IPS-18a (cell line): Measurements from ENCODE around the gene VNN1.
"Not testable (repeated sequence)": the region's sequence is repeated elsewhere in the genome, so short reads cannot be mapped to it uniquely, and the experiment has no call there.

Source experiments
- H3K27ac ChIP-seq: one replicate; pipeline ENCODE4 v1.5.1; 2013; ENCODE audit warnings: low read length
- H3K27me3 ChIP-seq: one replicate; pipeline ENCODE4 v1.6.1; 2013; ENCODE audit warnings: mild to moderate bottlenecking, low read length; ENCODE audit not compliant: control insufficient read depth, insufficient read depth
- H3K36me3 ChIP-seq: one replicate; pipeline ENCODE4 v1.6.1; 2013; ENCODE audit warnings: low read depth, low read length; ENCODE audit not compliant: control insufficient read depth
- H3K4me1 ChIP-seq: one replicate; pipeline ENCODE4 v1.6.1; 2013; ENCODE audit warnings: low read depth, low read length; ENCODE audit not compliant: control insufficient read depth
- H3K4me3 ChIP-seq: one replicate; pipeline ENCODE4 v1.5.1; 2013; ENCODE audit warnings: low read length
- H3K9ac ChIP-seq: one replicate; pipeline ENCODE4 v1.6.1; 2013; ENCODE audit warnings: mild to moderate bottlenecking, low read length, moderate library complexity
- H3K9me3 ChIP-seq: one replicate; pipeline ENCODE4 v1.6.1; 2013; ENCODE audit warnings: low read depth, low read length; ENCODE audit not compliant: control insufficient read depth

The VNN1 gene

GRCh38 chr6:132666118-132666517, 47.7 kb downstream of the VNN1 start:
- no peak overlapping the region for H3K4me3 ChIP-seq
- no peaks in the 10 kb centered on the region for H3K27me3 ChIP-seq
- H3K9ac ChIP-seq = no peak overlapping the region
- no peaks in the 10 kb centered on the region for H3K36me3 ChIP-seq
- peaks cover 10% of the 10 kb centered on the region for H3K4me1 ChIP-seq
- H3K27ac ChIP-seq = no peak overlapping the region
- no peaks in the 10 kb centered on the region for H3K9me3 ChIP-seq

- Histone ChIP-seq H3K27me3 (no peaks in the 10 kb centered on the region), H3K4me3 (no peak overlapping the region), H3K4me1 (peaks cover 10% of the 10 kb centered on the region), H3K36me3 (no peaks in the 10 kb centered on the region), H3K9ac (no peak overlapping the region), H3K27ac (no peak overlapping the region), H3K9me3 (no peaks in the 10 kb centered on the region)
Measured at GRCh38 chr6:132664309-132665034, 49.4 kb downstream of the VNN1 start.

- no peaks in the 10 kb centered on the region for H3K27me3 ChIP-seq
- no peak overlapping the region for H3K4me3 ChIP-seq
- no peaks in the 10 kb centered on the region for H3K9me3 ChIP-seq
- H3K36me3 ChIP-seq = no peaks in the 10 kb centered on the region
- peaks cover 10% of the 10 kb centered on the region for H3K4me1 ChIP-seq
- H3K9ac ChIP-seq = no peak overlapping the region
- no peak overlapping the region for H3K27ac ChIP-seq
Measured at GRCh38 chr6:132663661-132664060, 50.2 kb downstream of the VNN1 start.

- no peaks in the 10 kb centered on the region for H3K36me3 ChIP-seq
Measured at GRCh38 chr6:132661906-132662305, 51.9 kb downstream of the VNN1 start.

GRCh38 chr6:132659082-132659481, 54.8 kb downstream of the VNN1 start, which contains the start of gene TAAR1:
Gene TAAR1 (minus strand): TSS chr6:132659182. CDS start chr6:132646003, 13,179 bp downstream.
- Histone ChIP-seq H3K4me1 (no peaks in the 10 kb centered on the region), H3K4me3 (no peak within 1 kb of the TSS), H3K9me3 (no peaks in the 10 kb centered on the region), H3K27ac (no peak within 1 kb of the TSS), H3K36me3 (no peaks in the 10 kb centered on the region), H3K9ac (no peak within 1 kb of the TSS), H3K27me3 (no peaks in the 10 kb centered on the region)

More at GRCh38 chr6:132661906-132662305, 51.9 kb downstream of the VNN1 start:
- Histone ChIP-seq H3K9me3 (no peaks in the 10 kb centered on the region), H3K9ac (no peak overlapping the region), H3K4me1 (peaks cover 10% of the 10 kb centered on the region), H3K27me3 (no peaks in the 10 kb centered on the region), H3K4me3 (no peak overlapping the region), H3K27ac (no peak overlapping the region)

GRCh38 chr6:132651062-132651461, 62.8 kb downstream of the VNN1 start:
- H3K27ac ChIP-seq = no peak overlapping the region
- no peaks in the 10 kb centered on the region for H3K27me3 ChIP-seq
- no peaks in the 10 kb centered on the region for H3K36me3 ChIP-seq
- no peaks in the 10 kb centered on the region for H3K9me3 ChIP-seq
- no peak overlapping the region for H3K4me3 ChIP-seq
- no peaks in the 10 kb centered on the region for H3K4me1 ChIP-seq
- no peak overlapping the region for H3K9ac ChIP-seq

- Histone ChIP-seq H3K4me1 (no peaks in the 10 kb centered on the region), H3K27me3 (no peaks in the 10 kb centered on the region), H3K27ac (no peak overlapping the region)
Measured at GRCh38 chr6:132650429-132650828, 63.4 kb downstream of the VNN1 start.

GRCh38 chr6:132648828-132649227, 65.0 kb downstream of the VNN1 start:
- no peak overlapping the region for H3K27ac ChIP-seq
- H3K4me3 ChIP-seq = no peak overlapping the region
- no peaks in the 10 kb centered on the region for H3K36me3 ChIP-seq
- H3K27me3 ChIP-seq = no peaks in the 10 kb centered on the region
- H3K4me1 ChIP-seq = no peaks in the 10 kb centered on the region
- no peaks in the 10 kb centered on the region for H3K9me3 ChIP-seq
- H3K9ac ChIP-seq = no peak overlapping the region

More at GRCh38 chr6:132650429-132650828, 63.4 kb downstream of the VNN1 start:
- no peaks in the 10 kb centered on the region for H3K9me3 ChIP-seq
- H3K9ac ChIP-seq = no peak overlapping the region
- no peak overlapping the region for H3K4me3 ChIP-seq
- H3K36me3 ChIP-seq = no peaks in the 10 kb centered on the region

GRCh38 chr6:132648356-132648755, 65.5 kb downstream of the VNN1 start:
- no peaks in the 10 kb centered on the region for H3K9me3 ChIP-seq
- H3K36me3 ChIP-seq = no peaks in the 10 kb centered on the region
- H3K27ac ChIP-seq = no peak overlapping the region
- no peak overlapping the region for H3K4me3 ChIP-seq
- H3K4me1 ChIP-seq = no peaks in the 10 kb centered on the region
- H3K27me3 ChIP-seq = no peaks in the 10 kb centered on the region
- no peak overlapping the region for H3K9ac ChIP-seq

- Histone ChIP-seq H3K9ac (no peak overlapping the region), H3K4me3 (no peak overlapping the region), H3K4me1 (no peaks in the 10 kb centered on the region), H3K9me3 (no peaks in the 10 kb centered on the region), H3K36me3 (no peaks in the 10 kb centered on the region), H3K27ac (no peak overlapping the region), H3K27me3 (no peaks in the 10 kb centered on the region)
Measured at GRCh38 chr6:132643547-132643946, 70.3 kb downstream of the VNN1 start.

GRCh38 chr6:132637135-132637534, 76.7 kb downstream of the VNN1 start:
- H3K27me3 ChIP-seq, H3K4me3 ChIP-seq, H3K4me1 ChIP-seq, H3K36me3 ChIP-seq, H3K9me3 ChIP-seq, H3K9ac ChIP-seq, H3K27ac ChIP-seq: not testable (repeated sequence)

GRCh38 chr6:132635906-132636305, 77.9 kb downstream of the VNN1 start:
- H3K4me1 ChIP-seq, H3K27ac ChIP-seq, H3K36me3 ChIP-seq, H3K9ac ChIP-seq, H3K9me3 ChIP-seq, H3K4me3 ChIP-seq, H3K27me3 ChIP-seq: not testable (repeated sequence)
